Activated T-cell treated with anti-CD3 and anti-CD28 coated beads, Interleukin-2, amount 50 U/mL, for 24 hours (primary cell): ENCODE measurements around the gene CAPN5.
"Not testable (repeated sequence)": the region's sequence is repeated elsewhere in the genome, so short reads cannot be mapped to it uniquely, and the experiment has no call there.

Source experiments
- DNase-seq: peaks from one replicate; pipeline ENCODE4 v3.0.0-alpha.2; 2020
- H3K27ac Mint-ChIP-seq: 2 replicates; pipeline ENCODE4 v1.8.0; 2020; ENCODE audit warnings: mild to moderate bottlenecking, mixed read lengths
- H3K27me3 Mint-ChIP-seq: 2 replicates; pipeline ENCODE4 v1.8.0; 2020; ENCODE audit warnings: mixed read lengths
- H3K36me3 Mint-ChIP-seq: 2 replicates; pipeline ENCODE4 v1.8.0; 2020; ENCODE audit warnings: low read depth, mixed read lengths
- H3K4me1 Mint-ChIP-seq: 2 replicates; pipeline ENCODE4 v1.8.0; 2020; ENCODE audit warnings: low read depth, mixed read lengths
- H3K4me3 Mint-ChIP-seq: 2 replicates; pipeline ENCODE4 v1.8.0; 2020; ENCODE audit warnings: mild to moderate bottlenecking, moderate library complexity, mixed read lengths
- H3K9me3 Mint-ChIP-seq: 2 replicates; pipeline ENCODE4 v1.8.0; 2020; ENCODE audit warnings: mixed read lengths

Gene CAPN5

DNA sequence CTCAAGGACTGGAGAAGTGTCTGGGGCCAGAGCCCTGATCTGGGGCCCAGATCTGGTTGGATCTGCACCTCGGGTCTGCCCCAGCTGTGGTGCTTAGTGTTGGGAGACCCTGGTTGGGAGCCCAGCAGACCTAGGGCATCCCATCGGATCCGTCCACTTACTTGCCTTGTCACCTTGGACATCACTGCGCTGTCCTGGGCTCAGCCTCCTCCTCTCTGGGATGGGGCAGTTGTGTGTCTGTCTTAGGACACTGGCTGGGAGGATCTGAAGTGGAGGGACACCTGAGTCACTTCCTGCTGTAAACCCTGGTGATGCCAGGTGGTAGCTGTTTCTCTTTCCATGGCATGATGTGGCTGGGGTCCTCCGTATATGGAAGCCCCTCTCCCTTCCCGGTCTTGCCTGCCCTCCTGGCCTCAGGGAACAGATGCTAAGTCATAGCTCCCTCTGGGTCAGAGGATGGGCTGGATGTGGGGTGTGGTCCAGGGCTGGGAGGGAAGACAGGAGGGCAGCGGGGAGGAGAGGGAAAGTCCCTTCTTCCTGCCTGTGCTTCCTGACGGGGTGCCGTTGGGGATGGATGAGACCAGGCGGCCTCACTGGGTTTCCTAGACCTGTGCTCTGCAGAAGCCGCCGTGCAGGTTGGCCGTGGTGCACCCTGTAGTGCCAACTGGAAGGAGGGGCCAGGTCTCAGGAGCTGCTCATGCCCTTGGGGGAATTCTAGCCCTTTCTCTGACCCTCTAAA lies 23.8 kb downstream of the CAPN5 start:
- no peaks in the 10 kb centered on the region for H3K36me3 Mint-ChIP-seq
- DNase-seq, result no peak
- H3K27ac Mint-ChIP-seq, result no peak overlapping the region
- peaks cover 1% of the 10 kb centered on the region for H3K4me1 Mint-ChIP-seq
- no peaks in the 10 kb centered on the region for H3K9me3 Mint-ChIP-seq
- H3K4me3 Mint-ChIP-seq, result no peak overlapping the region
- H3K27me3 Mint-ChIP-seq, result no peaks in the 10 kb centered on the region

DNA sequence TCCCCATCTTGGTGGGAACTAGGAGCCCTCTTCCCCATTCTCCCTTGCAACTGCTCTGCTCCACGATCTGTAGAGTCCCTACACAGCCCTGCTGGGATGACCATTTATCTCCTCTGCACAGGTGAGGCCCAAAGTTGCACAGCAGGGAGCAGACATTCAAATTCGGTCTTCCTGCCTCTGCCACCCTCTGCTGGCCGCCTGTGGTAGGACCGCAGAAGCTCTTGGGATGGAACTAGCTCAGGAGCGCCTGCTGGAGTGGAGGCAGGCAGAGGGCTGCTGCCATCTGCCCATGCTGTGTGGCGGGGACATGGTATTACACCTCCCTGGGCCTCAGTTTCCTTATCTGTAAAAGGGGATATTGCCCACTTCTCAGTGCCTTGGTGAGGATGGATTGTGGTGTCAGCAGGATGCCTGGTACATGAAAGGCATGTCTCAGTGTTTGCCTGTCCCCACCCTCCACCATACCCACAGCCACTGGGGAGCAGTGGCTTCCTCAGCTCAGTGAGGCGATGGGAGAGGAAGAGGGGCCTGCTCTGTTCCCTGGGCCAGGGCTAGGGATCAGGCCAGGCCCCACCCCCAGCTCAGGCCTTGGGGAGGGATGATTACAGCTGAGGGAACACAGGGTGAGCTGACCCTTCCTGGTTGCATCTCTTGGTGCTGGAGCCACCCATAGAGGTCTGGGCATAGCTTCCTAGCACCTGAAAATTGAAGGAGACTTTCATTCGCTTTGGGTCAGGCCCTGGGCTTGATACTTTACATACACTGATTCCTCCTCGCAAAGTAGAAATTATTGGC lies 24.6 kb downstream of the CAPN5 start:
- H3K4me3 Mint-ChIP-seq, result no peak overlapping the region
- H3K9me3 Mint-ChIP-seq, result no peaks in the 10 kb centered on the region
- H3K4me1 Mint-ChIP-seq, result peaks cover 1% of the 10 kb centered on the region
- no peak overlapping the region for H3K27ac Mint-ChIP-seq
- no peaks in the 10 kb centered on the region for H3K27me3 Mint-ChIP-seq
- H3K36me3 Mint-ChIP-seq, result no peaks in the 10 kb centered on the region
- DNase-seq, result peak; percentile 87

DNA sequence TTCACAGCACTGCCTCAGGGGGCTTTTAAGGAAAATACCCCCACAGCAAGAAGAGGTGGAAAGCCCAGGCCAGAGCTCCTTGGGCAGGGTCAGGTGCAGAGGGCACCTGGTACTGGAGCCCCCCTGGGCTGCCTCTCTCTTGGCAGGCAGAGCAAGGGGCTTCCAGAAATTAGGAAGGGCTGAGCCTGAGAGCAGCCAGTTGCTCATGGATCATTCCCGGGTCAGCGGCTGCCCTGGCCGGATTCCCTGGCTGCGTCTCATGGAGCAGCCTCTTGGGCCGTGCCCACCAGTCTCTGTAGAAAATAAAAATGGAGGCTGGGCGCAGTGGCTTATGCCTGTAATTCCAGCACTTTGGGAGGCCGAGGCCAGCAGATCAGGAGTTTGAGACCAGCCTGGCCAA lies 25.6 kb downstream of the CAPN5 start:
- H3K36me3 Mint-ChIP-seq, result no peaks in the 10 kb centered on the region

GRCh38 chr11:77093056-77093891 lies 26.5 kb downstream of the CAPN5 start:
- Mint-ChIP-seq H3K27ac (no peak overlapping the region), H3K36me3 (no peaks in the 10 kb centered on the region), H3K4me1 (peaks cover 1% of the 10 kb centered on the region), H3K9me3 (no peaks in the 10 kb centered on the region), H3K27me3 (no peaks in the 10 kb centered on the region), H3K4me3 (no peak overlapping the region)
- no peak for DNase-seq

More for the DNA sequence above, 25.6 kb downstream of the CAPN5 start:
- no peak overlapping the region for H3K27ac Mint-ChIP-seq
- no peak overlapping the region for H3K4me3 Mint-ChIP-seq
- H3K4me1 Mint-ChIP-seq, result peaks cover 1% of the 10 kb centered on the region
- no peaks in the 10 kb centered on the region for H3K9me3 Mint-ChIP-seq
- DNase-seq, result no peak
- no peaks in the 10 kb centered on the region for H3K27me3 Mint-ChIP-seq

- Mint-ChIP-seq H3K27me3 (no peaks in the 10 kb centered on the region), H3K27ac (no peak overlapping the region), H3K9me3 (no peaks in the 10 kb centered on the region), H3K4me3 (no peak overlapping the region), H3K4me1 (peaks cover 1% of the 10 kb centered on the region), H3K36me3 (no peaks in the 10 kb centered on the region)
- no peak for DNase-seq
Observed at GRCh38 chr11:77093987-77094840, 27.4 kb downstream of the CAPN5 start.

DNA sequence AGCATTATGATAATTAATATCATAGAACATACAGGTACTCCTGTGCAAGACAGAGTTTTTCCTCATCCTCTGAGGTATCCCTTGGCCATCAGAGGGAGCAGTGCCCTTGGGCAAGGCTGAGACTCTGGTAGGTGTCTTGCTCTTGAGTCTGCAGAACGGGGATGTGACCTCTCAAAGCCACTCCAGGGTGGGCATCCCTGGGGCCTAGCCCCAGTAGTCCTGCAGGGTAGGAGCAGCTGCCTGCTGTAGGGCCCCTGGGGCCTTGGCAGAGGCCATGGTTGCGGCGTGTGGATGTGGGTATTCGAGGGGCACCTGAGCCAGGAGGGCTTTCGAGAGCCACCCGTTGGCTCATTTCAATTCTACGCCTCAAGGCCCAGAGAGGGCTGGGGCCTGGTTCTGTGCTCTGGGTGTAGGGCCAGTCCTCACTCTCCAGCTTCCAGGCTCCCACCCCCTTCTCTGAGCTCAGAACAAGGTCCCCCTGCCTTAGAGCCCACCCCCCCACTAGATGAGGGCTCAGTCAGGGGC lies 28.1 kb downstream of the CAPN5 start:
- Mint-ChIP-seq H3K27ac (no peak overlapping the region), H3K4me3 (no peak overlapping the region), H3K9me3 (no peaks in the 10 kb centered on the region), H3K4me1 (peaks cover 1% of the 10 kb centered on the region), H3K27me3 (no peaks in the 10 kb centered on the region), H3K36me3 (no peaks in the 10 kb centered on the region)
- no peak for DNase-seq

- DNase-seq, result no peak
- H3K27me3 Mint-ChIP-seq, result no peaks in the 10 kb centered on the region
- H3K4me3 Mint-ChIP-seq, result no peak overlapping the region
- H3K4me1 Mint-ChIP-seq, result peaks cover 1% of the 10 kb centered on the region
- no peaks in the 10 kb centered on the region for H3K9me3 Mint-ChIP-seq
- no peaks in the 10 kb centered on the region for H3K36me3 Mint-ChIP-seq
- H3K27ac Mint-ChIP-seq, result no peak overlapping the region
Observed at GRCh38 chr11:77095551-77096490, 29.1 kb downstream of the CAPN5 start.

- H3K27ac Mint-ChIP-seq, result no peak overlapping the region
- H3K4me3 Mint-ChIP-seq, result no peak overlapping the region
- no peaks in the 10 kb centered on the region for H3K9me3 Mint-ChIP-seq
- H3K36me3 Mint-ChIP-seq, result no peaks in the 10 kb centered on the region
- DNase-seq, result no peak
- H3K4me1 Mint-ChIP-seq, result no peaks in the 10 kb centered on the region
- H3K27me3 Mint-ChIP-seq, result no peaks in the 10 kb centered on the region
Observed at GRCh38 chr11:77096591-77097019, 29.8 kb downstream of the CAPN5 start.

DNA sequence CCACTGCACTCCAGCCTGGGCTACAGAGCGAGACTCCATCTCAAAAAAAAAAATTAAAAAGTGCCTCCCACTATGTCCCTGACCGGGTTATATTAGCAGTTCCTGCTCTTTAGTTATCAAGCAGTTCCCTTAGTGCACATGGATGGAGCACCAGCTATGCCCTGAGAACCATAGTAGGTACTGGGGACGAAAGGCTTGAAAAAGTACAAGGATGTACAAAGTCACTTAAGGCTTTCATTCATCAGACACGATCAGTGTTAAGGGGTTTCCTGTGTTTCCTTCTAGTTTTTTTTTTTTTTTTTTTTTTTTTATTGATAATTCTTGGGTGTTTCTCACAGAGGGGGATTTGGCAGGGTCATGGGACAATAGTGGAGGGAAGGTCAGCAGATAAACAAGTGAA lies 30.4 kb downstream of the CAPN5 start:
- H3K4me3 Mint-ChIP-seq, result not testable (repeated sequence)

GRCh38 chr11:77100166-77101042 lies 33.6 kb downstream of the CAPN5 start:
- H3K27ac Mint-ChIP-seq, result no peak overlapping the region
- H3K9me3 Mint-ChIP-seq, result no peaks in the 10 kb centered on the region
- DNase-seq, result no peak
- no peaks in the 10 kb centered on the region for H3K27me3 Mint-ChIP-seq
- no peaks in the 10 kb centered on the region for H3K4me1 Mint-ChIP-seq
- H3K36me3 Mint-ChIP-seq, result no peaks in the 10 kb centered on the region
- no peak overlapping the region for H3K4me3 Mint-ChIP-seq

More for the DNA sequence above, 30.4 kb downstream of the CAPN5 start:
- H3K36me3 Mint-ChIP-seq, H3K27ac Mint-ChIP-seq, DNase-seq, H3K27me3 Mint-ChIP-seq, H3K4me1 Mint-ChIP-seq, H3K9me3 Mint-ChIP-seq: not testable (repeated sequence)

- H3K36me3 Mint-ChIP-seq, result no peaks in the 10 kb centered on the region
- no peak overlapping the region for H3K27ac Mint-ChIP-seq
- DNase-seq, result no peak
Observed at GRCh38 chr11:77101043-77101537, 34.3 kb downstream of the CAPN5 start.

More at GRCh38 chr11:77101043-77101537, 34.3 kb downstream of the CAPN5 start:
- no peaks in the 10 kb centered on the region for H3K4me1 Mint-ChIP-seq
- H3K27me3 Mint-ChIP-seq, result no peaks in the 10 kb centered on the region
- H3K4me3 Mint-ChIP-seq, result no peak overlapping the region
- no peaks in the 10 kb centered on the region for H3K9me3 Mint-ChIP-seq
